Measurements from ENCODE around the gene ABR.

Gene ABR

GRCh38 chr17:1011760-1012735 is 167.7 kb downstream of the ABR start:
- no peak for DNase-seq

- DNase-seq: no peak
Observed at GRCh38 chr17:1011138-1011537, 168.6 kb downstream of the ABR start.

- DNase-seq: no peak
Observed at GRCh38 chr17:1010586-1010985, 169.2 kb downstream of the ABR start.

- no peak for DNase-seq
Observed at GRCh38 chr17:1010086-1010450, 169.7 kb downstream of the ABR start.

- DNase-seq: no peak
Observed at GRCh38 chr17:1009229-1010085, 170.3 kb downstream of the ABR start.

- peak in 28 of 58 donors; percentile 13 to 70 (median 40) for DNase-seq
Observed at GRCh38 chr17:1008008-1008761, 171.6 kb downstream of the ABR start.

GRCh38 chr17:1007310-1008007 is 172.3 kb downstream of the ABR start:
- DNase-seq: no peak

- no peak for DNase-seq
Observed at GRCh38 chr17:1006054-1006453, 173.7 kb downstream of the ABR start.

GRCh38 chr17:1005361-1005946 is 174.3 kb downstream of the ABR start:
- DNase-seq: peak in 57 of 58 donors; percentile 28 to 95 (median 80)

- DNase-seq: no peak
Observed at GRCh38 chr17:1004769-1005295, 174.9 kb downstream of the ABR start.

- DNase-seq: peak in 10 of 58 donors; percentile 13 to 57 (median 28)
Observed at GRCh38 chr17:1003972-1004768, 175.6 kb downstream of the ABR start.

GRCh38 chr17:1003633-1003971 is 176.2 kb downstream of the ABR start:
- DNase-seq: no peak

- DNase-seq: peak in 34 of 58 donors; percentile 12 to 76 (median 48)
Observed at GRCh38 chr17:1002771-1003555, 176.8 kb downstream of the ABR start.

GRCh38 chr17:1002412-1002753 is 177.4 kb downstream of the ABR start:
- no peak for DNase-seq

GRCh38 chr17:1001640-1002411 is 178.0 kb downstream of the ABR start:
- peak in 2 of 58 donors; percentile 21 to 37 for DNase-seq

- peak in 5 of 58 donors; percentile 11 to 39 (median 21) for DNase-seq
Observed at GRCh38 chr17:1000597-1001461, 179.0 kb downstream of the ABR start.

GRCh38 chr17:998111-998510 is 181.7 kb downstream of the ABR start:
- DNase-seq: no peak

Data from anterior cingulate cortex (tissue), 58 donors.